Thymus (tissue), 11 donors: Measurements from ENCODE around the gene HOXC9. TPM values are rescaled to one million over a fixed set of nuclear protein-coding genes. Genes with fewer than 3 reads are reported as not detected.
A peak's percentile ranks its signal among the peaks of the same experiment; 100 is the strongest.

Source experiments
- DNase-seq, 9 donors: peaks; one replicate each; pipeline ENCODE4 v3.0.0-alpha.2; 2013; ENCODE audit warnings: low spot score in 9 of 9, low read depth in 6 of 9, missing footprints in 1 of 9
- H3K27ac ChIP-seq, 2 donors: one replicate each; pipeline ENCODE4 v1.5.1; 2013; ENCODE audit warnings: control low read depth in 1 of 2, low read depth in 1 of 2, low read length in 1 of 2, mild to moderate bottlenecking in 1 of 2, moderate library complexity in 1 of 2
- H3K27me3 ChIP-seq, 2 donors: one replicate each; pipeline ENCODE4 v1.5.1; 2013; ENCODE audit warnings: low read length in 1 of 2; ENCODE audit not compliant: control insufficient read depth in 2 of 2, insufficient read depth in 1 of 2
- H3K36me3 ChIP-seq, 2 donors: one replicate each; pipeline ENCODE4 v1.5.1; 2013; ENCODE audit warnings: low read length in 1 of 2, mild to moderate bottlenecking in 1 of 2, moderate library complexity in 1 of 2; ENCODE audit not compliant: control insufficient read depth in 2 of 2, insufficient read depth in 2 of 2
- H3K4me1 ChIP-seq, 2 donors: one replicate each; pipeline ENCODE4 v1.5.1; 2013; ENCODE audit warnings: low read length in 2 of 2; ENCODE audit not compliant: control insufficient read depth in 2 of 2, insufficient read depth in 2 of 2
- H3K4me3 ChIP-seq, 2 donors: one replicate each; pipeline ENCODE4 v1.5.1; 2013; ENCODE audit warnings: low read length in 2 of 2, control low read depth in 1 of 2, mild to moderate bottlenecking in 1 of 2
- H3K9me3 ChIP-seq, 2 donors: one replicate each; pipeline ENCODE4 v1.5.1; 2013; ENCODE audit warnings: low read length in 1 of 2, mild to moderate bottlenecking in 1 of 2; ENCODE audit not compliant: control insufficient read depth in 2 of 2, insufficient read depth in 1 of 2
- WGBS: extraction: QIAGEN DNeasy Blood & Tissue Kit; methylation state at CpG from one replicate; pipeline ENCODE4 v1.1.7; 2013; 5-methylcytosine and 5-hydroxymethylcytosine counted together
- polyA plus RNA-seq: library from polyadenylated mRNA; stranded (reverse); fragments of 200-250 nt; gene quantifications from one replicate; pipeline ENCODE4 v1.2.3, GENCODE V29; 2013
- total RNA-seq: library from RNA; stranded (reverse); fragments of 120-200 nt; gene quantifications from one replicate; pipeline ENCODE4 v1.2.4, GENCODE V29; 2013
- donor health status: healthy.

Gene HOXC9
- total and polyA plus RNA-seq, 2 donors = 0.09 to 0.43 TPM

DNA sequence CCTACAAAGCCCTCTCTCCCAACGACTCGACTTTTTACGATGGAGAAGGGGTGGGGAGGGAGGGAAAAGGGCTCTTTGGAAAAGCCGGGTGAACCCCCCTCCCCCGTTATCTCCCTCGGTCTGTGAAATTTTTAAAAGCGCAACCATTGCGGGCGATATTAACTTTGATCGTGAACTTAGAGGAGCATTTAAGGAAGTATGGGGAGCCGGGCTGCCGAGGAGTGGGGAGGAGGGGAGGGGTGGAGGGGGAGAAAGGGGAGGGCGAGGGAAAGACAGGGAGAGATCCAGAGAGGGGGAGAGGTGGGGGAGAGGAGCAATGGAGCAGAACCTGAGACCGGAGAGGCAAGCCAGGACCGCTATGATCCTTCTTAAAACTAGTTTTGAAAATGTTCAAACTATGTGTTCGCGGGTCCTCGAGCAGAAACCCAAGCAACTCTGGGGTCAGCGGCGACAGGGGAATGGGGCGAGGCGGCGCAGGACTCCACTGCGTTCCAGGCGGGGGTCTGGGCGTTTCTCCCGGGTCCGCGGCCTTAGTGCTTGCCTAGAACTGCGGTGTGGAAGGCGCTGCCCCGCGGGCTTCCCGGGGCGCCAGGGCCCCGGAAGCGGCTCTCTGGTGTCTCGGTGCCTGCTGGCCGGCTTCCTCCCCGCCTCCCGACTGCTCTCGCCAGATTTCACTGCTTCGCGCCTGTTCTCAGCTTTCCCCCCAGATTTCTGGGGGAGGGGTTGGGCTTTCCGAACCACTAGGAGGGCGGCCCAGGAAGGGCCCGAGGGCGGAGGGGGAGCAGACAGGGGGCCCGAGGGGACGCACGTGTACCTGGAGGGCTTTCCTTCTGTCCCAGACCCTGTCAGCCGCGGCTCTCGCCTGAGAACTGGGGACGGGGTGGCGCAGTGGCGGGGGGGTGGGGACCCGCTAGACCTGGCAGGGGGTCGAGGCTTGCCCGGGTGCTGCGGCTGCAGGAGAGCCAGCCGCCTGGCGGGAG, 25.6 kb upstream of the HOXC9 start, which contains the start of gene HOTAIR:
HOTAIR (minus strand) TSS at position 871 of the 980 bp plus-strand sequence.
- Histone ChIP-seq H3K4me1 (no peaks in the 10 kb centered on the region), H3K36me3 (no peaks in the 10 kb centered on the region), H3K4me3 (peak within 1 kb of the TSS in 1 of 2 donors; percentile 30), H3K9me3 (peaks cover 0 to 16% of the 10 kb centered on the region in 2 donors), H3K27me3 (peaks cover 87 to 100% of the 10 kb centered on the region in 2 donors), H3K27ac (no peak within 1 kb of the TSS)
- 3% methylated on average over 63 of the region's 63 CpGs for WGBS
- no peak for DNase-seq

DNA sequence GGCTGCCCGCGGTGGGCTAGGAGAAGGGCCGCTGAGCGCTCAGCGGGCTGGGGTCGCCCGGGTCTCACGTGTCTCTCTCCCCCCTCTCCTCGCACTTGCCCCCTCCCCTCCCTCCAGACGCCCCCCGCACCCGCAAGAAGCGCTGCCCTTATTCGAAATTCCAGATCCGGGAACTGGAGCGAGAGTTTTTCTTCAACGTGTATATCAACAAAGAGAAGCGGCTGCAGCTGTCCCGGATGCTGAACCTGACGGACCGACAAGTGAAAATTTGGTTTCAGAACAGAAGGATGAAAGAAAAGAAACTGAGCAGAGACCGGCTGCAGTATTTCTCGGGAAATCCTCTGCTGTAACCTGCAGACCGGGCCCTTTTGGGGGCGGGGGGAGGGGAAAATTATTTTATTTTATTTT, 24.9 kb upstream of the HOXC9 start:
- H3K27ac ChIP-seq = no peak overlapping the region
- no peaks in the 10 kb centered on the region for H3K36me3 ChIP-seq
- H3K4me3 ChIP-seq = peak overlapping the region in 1 of 2 donors; percentile 30
- WGBS = 4% methylated on average over 25 of the region's 25 CpGs
- H3K4me1 ChIP-seq = no peaks in the 10 kb centered on the region
- peaks cover 87 to 100% of the 10 kb centered on the region in 2 donors for H3K27me3 ChIP-seq
- no peak for DNase-seq
- peaks cover 0 to 16% of the 10 kb centered on the region in 2 donors for H3K9me3 ChIP-seq

DNA sequence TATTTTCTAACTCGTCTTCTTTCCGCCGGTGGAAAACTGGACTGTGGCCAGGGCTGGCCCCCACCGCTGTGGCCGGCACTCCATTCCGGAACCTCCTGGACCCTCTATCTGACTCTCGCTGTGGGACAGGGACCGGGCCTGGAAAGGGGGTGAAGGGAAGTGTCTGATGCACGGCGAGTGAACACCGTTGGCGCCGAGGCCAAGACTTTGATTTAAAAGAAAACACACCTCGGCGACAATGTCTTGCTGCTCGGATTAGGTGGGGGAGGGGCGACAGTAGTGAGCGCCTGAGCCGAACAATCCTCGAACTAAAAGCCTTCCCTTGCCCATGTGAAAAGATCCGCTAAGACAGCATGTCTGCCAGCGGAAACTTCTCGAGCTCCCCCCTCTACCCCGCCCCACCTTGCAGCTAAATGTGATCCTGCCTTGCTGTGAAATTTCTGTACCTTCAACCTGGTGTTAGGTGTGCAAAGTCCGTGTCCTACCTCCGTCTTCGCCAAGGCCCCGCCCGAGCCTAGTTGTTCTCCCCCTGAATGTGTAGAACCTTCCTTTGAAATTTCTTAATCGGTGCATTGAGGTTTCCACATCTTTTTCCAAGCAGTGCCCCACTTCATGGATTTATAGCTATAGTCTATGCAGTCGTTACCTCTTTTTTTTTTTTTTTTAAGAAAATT, 24.3 kb upstream of the HOXC9 start:
- no peak for DNase-seq
- Histone ChIP-seq H3K4me1 (no peaks in the 10 kb centered on the region), H3K27me3 (peaks cover 85 to 100% of the 10 kb centered on the region in 2 donors), H3K36me3 (no peaks in the 10 kb centered on the region), H3K27ac (no peak overlapping the region), H3K4me3 (no peak overlapping the region), H3K9me3 (peaks cover 0 to 16% of the 10 kb centered on the region in 2 donors)
- WGBS = 9% methylated on average over 31 of the region's 31 CpGs

DNA sequence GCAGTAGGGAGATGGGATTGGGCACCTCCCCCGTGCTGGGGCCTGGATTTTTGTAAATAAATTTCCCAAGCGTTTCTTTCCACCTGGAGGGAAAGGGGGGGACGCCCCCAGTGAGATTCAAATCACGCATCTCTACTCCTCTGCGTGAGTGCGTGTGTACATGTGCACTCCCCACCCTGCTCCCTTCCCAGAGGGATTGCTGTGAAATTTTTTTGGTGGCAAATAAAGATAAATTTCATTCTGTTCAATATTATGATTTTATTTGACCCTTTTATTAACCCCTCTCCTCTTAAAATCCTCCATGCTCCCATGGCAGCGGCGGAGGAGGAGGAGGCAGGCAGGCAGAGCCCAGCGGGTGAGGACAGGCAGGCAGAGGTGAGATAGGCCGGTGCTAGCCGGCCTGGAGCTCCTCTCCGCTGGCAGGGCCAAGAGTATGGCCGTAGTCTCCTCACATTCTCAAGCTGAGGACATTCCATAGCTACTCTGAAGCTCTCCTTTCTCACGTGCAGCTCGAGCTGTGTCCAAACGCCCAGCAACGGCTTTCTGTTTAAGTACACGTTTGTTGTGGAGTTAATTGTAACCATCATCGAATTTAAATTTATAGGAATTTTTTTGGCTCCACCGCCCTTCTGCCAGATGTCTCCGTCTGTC, 23.7 kb upstream of the HOXC9 start:
- H3K4me1 ChIP-seq = no peaks in the 10 kb centered on the region
- no peaks in the 10 kb centered on the region for H3K36me3 ChIP-seq
- no peak overlapping the region for H3K4me3 ChIP-seq
- WGBS = 17% methylated on average over 21 of the region's 21 CpGs
- DNase-seq = no peak
- peaks cover 0 to 16% of the 10 kb centered on the region in 2 donors for H3K9me3 ChIP-seq
- peaks cover 84 to 100% of the 10 kb centered on the region in 2 donors for H3K27me3 ChIP-seq
- no peak overlapping the region for H3K27ac ChIP-seq

DNA sequence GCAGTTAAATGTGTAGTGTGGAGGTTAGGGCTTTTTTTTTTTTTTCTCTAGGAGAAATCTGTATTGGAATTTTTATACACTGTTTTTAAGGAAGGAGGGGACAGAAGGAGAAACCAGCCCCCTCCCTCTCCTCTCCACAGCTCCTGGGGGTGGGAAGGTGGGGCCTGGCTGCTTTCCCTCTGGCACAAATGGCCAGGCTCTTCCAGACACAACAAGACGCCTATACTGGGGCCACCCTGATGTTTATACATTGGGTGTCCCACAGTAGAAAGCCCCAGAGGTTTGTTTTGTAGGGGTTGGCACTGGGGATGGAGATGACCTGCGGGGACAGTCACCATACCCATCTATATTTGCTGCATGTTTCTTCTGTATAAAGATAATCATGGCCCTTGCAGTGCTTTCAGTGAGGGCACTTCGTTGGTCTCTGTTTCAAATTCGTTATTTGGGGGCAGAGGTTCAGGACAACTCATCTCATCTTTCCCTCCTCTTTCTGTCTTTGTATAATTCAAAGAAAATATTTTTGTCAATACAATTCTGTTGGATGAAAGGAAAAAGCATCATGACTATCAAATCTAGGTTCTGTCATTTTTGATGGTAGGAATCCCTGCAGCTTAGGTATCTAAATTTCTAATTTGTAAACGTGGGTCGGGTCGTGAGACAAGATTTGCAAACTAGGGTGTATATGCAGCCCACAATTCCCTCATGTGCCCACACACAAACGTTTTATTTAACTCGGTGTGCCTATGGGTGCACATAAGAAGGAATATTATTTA, 23.0 kb upstream of the HOXC9 start:
- H3K27ac ChIP-seq = no peak overlapping the region
- peaks cover 0 to 16% of the 10 kb centered on the region in 2 donors for H3K9me3 ChIP-seq
- no peak overlapping the region for H3K4me3 ChIP-seq
- H3K27me3 ChIP-seq = peaks cover 84 to 100% of the 10 kb centered on the region in 2 donors
- 10% methylated on average over 9 of the region's 9 CpGs for WGBS
- H3K4me1 ChIP-seq = no peaks in the 10 kb centered on the region
- no peaks in the 10 kb centered on the region for H3K36me3 ChIP-seq
- no peak for DNase-seq

DNA sequence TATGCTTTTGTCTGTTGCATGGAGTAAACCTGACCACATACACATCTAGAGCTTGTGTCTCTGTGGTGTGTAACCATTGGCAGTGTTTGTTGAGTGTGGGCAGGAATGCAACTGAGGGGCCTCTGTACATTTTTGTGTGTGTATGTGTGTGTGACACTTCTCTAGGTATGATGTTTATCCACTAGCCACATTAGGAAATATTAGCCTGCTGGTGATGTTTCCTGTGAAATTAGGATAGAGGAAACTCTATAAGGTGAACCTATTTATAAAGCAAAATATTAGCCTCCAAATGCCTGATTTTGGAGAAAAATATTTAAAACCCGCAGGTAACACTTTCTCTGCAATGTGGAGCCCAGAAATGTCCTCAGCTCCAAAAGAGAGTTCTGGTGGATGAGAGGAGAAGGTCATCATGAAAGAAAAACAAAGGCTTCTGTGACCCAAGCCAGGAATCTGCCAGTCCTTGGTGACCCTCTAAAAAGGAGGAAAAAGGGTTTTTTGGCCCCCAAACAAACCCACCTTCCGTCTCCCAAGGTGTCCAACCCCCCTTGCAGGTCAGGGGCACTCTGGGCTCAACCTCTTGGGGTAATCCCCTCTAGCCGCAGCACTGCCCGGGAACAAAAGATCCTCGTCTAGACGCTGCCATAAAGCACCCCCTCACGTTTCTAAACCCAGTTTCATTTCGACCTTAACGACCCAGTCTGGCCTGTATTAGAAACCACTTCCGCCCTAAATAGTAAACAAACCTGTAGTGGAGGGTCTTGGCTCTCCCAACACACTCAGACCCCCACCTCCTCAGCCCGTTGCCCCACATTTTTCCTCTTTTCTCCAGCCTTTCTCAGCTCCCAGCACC, 22.1 kb upstream of the HOXC9 start:
- Histone ChIP-seq H3K4me3 (no peak overlapping the region), H3K27ac (no peak overlapping the region), H3K36me3 (no peaks in the 10 kb centered on the region), H3K27me3 (peaks cover 86 to 100% of the 10 kb centered on the region in 2 donors), H3K4me1 (no peaks in the 10 kb centered on the region), H3K9me3 (peaks cover 0 to 16% of the 10 kb centered on the region in 2 donors)
- 6% methylated on average over 11 of the region's 11 CpGs for WGBS
- no peak for DNase-seq

DNA sequence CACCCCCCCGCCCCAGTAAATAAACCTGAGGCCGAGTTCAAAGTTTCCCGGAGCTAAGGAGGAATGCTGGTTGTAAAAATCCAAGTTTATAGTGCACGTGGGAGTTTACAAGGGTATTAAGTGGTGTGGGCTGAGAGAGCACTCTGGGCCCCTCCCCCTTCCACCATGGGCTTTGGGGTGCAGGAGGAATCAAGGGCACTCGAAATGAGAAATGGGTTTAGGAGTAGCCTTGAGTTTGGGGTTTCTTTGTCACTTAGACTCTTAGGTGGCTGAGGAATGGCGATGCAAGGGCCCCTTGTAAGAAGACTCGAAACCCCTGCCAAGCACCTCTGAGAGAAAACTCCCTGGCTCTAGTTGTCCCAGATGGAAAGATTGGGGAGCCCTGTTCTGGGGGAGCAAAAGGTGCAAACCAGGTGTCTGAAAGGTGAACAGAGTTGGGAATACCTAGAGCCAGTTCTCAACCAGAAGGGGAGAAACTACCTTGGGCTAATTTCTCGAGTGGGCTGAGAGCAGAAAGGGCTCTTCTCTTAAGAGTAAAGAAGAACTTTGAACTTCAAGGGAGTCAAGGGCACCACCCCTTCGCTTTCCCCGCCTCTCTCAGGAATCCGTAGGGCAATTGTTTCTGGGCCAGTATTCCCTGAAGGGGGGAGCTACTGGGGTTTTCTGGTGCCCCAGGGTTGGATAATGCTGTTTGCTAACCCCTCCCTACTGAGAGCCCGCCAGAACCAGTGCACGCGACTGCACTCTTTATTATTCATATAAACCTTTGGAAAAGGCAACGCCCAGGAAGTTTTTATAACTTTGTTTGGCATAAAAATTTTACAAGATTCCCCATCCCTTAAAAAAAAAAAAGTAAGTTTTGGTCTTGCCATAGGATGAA, 21.2 kb upstream of the HOXC9 start:
- H3K4me1 ChIP-seq = no peaks in the 10 kb centered on the region

More for the DNA sequence above, 21.2 kb upstream of the HOXC9 start:
- peaks cover 0 to 12% of the 10 kb centered on the region in 2 donors for H3K9me3 ChIP-seq
- H3K27me3 ChIP-seq = peaks cover 92 to 100% of the 10 kb centered on the region in 2 donors
- no peak overlapping the region for H3K27ac ChIP-seq
- DNase-seq = no peak
- no peaks in the 10 kb centered on the region for H3K36me3 ChIP-seq
- WGBS = 13% methylated on average over 15 of the region's 15 CpGs
- H3K4me3 ChIP-seq = no peak overlapping the region
